PFSK-1 (cell line): ENCODE data around the gene ZDHHC1.

Source experiments
- FOXP2 ChIP-seq: optimal IDR thresholded peaks from 2 replicates; pipeline ENCODE3; 2011; ENCODE audit warnings: borderline replicate concordance, control low read depth, inconsistent platforms; ENCODE audit not compliant: insufficient read depth; ENCODE audit errors: extremely low read length, extremely low read depth
- POLR2AphosphoS5 ChIP-seq: IDR thresholded peaks from 2 replicates; pipeline ENCODE4 v1.6.1; 2012; ENCODE audit warnings: low read depth, mild to moderate bottlenecking, control low read depth, low read length, moderate library complexity
- REST ChIP-seq, 2 experiments: IDR thresholded peaks; 2 replicates each; pipeline versions ENCODE4 v1.6.1 to v1.8.0; 2011 to 2012; ENCODE audit warnings: low read depth in 2 of 2, low read length in 2 of 2, control low read depth in 1 of 2, inconsistent platforms in 1 of 2, mild to moderate bottlenecking in 1 of 2, moderate library complexity in 1 of 2; ENCODE audit not compliant: insufficient read depth in 1 of 2
- SIN3A ChIP-seq: IDR thresholded peaks from 2 replicates; pipeline ENCODE4 v1.6.1; 2012; ENCODE audit warnings: mild to moderate bottlenecking, low read length, moderate library complexity, borderline replicate concordance; ENCODE audit not compliant: insufficient read depth
- TAF1 ChIP-seq: IDR thresholded peaks from 2 replicates; pipeline ENCODE4 v1.6.1; 2012; ENCODE audit warnings: low read length, control low read depth, borderline replicate concordance; ENCODE audit not compliant: insufficient read depth

Gene ZDHHC1

GRCh38 chr16:67394155-67395104, 21.8 kb downstream of the ZDHHC1 start:
- TF ChIP-seq POLR2AphosphoS5: no peak
- no peak for TF ChIP-seq TAF1
- no peak for TF ChIP-seq SIN3A
- no peak for TF ChIP-seq REST (IDR thresholded peaks at IDR 0.05; ENCODE audit: insufficient read depth in 1 of 2, low read depth in 2 of 2, low read length in 2 of 2)

- no peak for TF ChIP-seq TAF1
- TF ChIP-seq REST (IDR thresholded peaks at IDR 0.05; ENCODE audit: insufficient read depth in 1 of 2, low read depth in 2 of 2, low read length in 2 of 2): no peak
- TF ChIP-seq FOXP2: no peak
- no peak for TF ChIP-seq POLR2AphosphoS5
- TF ChIP-seq SIN3A: no peak
Observed at GRCh38 chr16:67393788-67394154, 22.5 kb downstream of the ZDHHC1 start.

GRCh38 chr16:67393111-67393787, 23.0 kb downstream of the ZDHHC1 start, which contains the start of gene TPPP3:
TPPP3 (minus strand) TSS chr16:67393498; CDS start chr16:67391111, 2,387 bp downstream.
- TF ChIP-seq REST (IDR thresholded peaks at IDR 0.05; ENCODE audit: insufficient read depth in 1 of 2, low read depth in 2 of 2, low read length in 2 of 2) (no peak), SIN3A (no peak), POLR2AphosphoS5 (no peak), TAF1 (no peak), FOXP2 (no peak)

- TF ChIP-seq FOXP2 (no peak), REST (IDR thresholded peaks at IDR 0.05; ENCODE audit: insufficient read depth in 1 of 2, low read depth in 2 of 2, low read length in 2 of 2) (no peak), TAF1 (no peak), SIN3A (no peak), POLR2AphosphoS5 (no peak)
Observed at GRCh38 chr16:67392301-67393059, 23.8 kb downstream of the ZDHHC1 start.
